ENCODE results near the gene GRK2. TPM values are rescaled to one million over a fixed set of nuclear protein-coding genes. Genes with fewer than 3 reads are reported as not detected.

Gene GRK2
- total and polyA plus RNA-seq, 2 of the 8 experiments (the other 6 are each of a cell fraction or from before 2014, with no cell fraction given): 47.3 to 49.7 TPM

- Histone ChIP-seq H3K18ac (ENCODE audit: extremely low read depth, low read length) (no peak overlapping the region), H3K27me3 (replicated peaks in 1 of 4; ENCODE audit: control insufficient read depth in 3 of 4, extremely low read depth in 1 of 4, insufficient read depth in 3 of 4, low read length in 3 of 4) (no peaks in the 10 kb centered on the region; a peak in 1 of 7 replicates), H4K91ac (replicated peaks; ENCODE audit: insufficient read length, low read length) (no peak overlapping the region), H2BK5ac (ENCODE audit: low read depth, low read length) (no peak overlapping the region), H2AK5ac (ENCODE audit: low read depth, low read length) (no peak overlapping the region), H3K36me3 (ENCODE audit: control insufficient read depth in 2 of 4, insufficient read depth in 4 of 4, low read length in 3 of 4) (peaks cover 0 to 4% (median 0%) of the 10 kb centered on the region in 4 experiments; a peak in 2 of 8 replicates), H3K79me1 (ENCODE audit: low read depth, low read length) (no peaks in the 10 kb centered on the region), H3K4ac (replicated peaks; ENCODE audit: insufficient read length, low read depth, low read length) (no peak overlapping the region), H3K14ac (ENCODE audit: insufficient read length) (no peak overlapping the region), H2BK20ac (ENCODE audit: low read length) (no peak overlapping the region), H3K27ac (ENCODE audit: low read depth, low read length) (no peak overlapping the region), H3K4me1 (replicated peaks in 1 of 4; ENCODE audit: control insufficient read depth in 3 of 4, insufficient read depth in 4 of 4, low read length in 3 of 4) (no peaks in the 10 kb centered on the region; a peak in 1 of 7 replicates), H2AFZ (ENCODE audit: low read length) (no peak overlapping the region), H3K56ac (replicated peaks; ENCODE audit: insufficient read length, low read depth, low read length) (no peak overlapping the region), H3K23me2 (ENCODE audit: low read depth, low read length) (no peaks in the 10 kb centered on the region), H2BK120ac (replicated peaks; ENCODE audit: low read depth, low read length) (no peak overlapping the region), H4K20me1 (replicated peaks in 1 of 2; ENCODE audit: control insufficient read depth in 1 of 2, insufficient read depth in 2 of 2, low read length in 2 of 2) (peaks cover 0 to 2% of the 10 kb centered on the region in 2 experiments), H3K4me3 (ENCODE audit: extremely low read depth in 1 of 4, insufficient read depth in 2 of 4, low read depth in 3 of 4, low read length in 4 of 4) (no peak overlapping the region), H3K4me2 (ENCODE audit: insufficient read depth in 1 of 2, low read depth in 2 of 2, low read length in 2 of 2) (no peak overlapping the region), H4K8ac (ENCODE audit: extremely low read depth, insufficient read depth, low read length) (no peak overlapping the region), H2BK15ac (ENCODE audit: low read length) (no peak overlapping the region), H4K5ac (ENCODE audit: insufficient read length, low read depth, low read length) (no peak overlapping the region), H3K9ac (replicated peaks in 1 of 4; ENCODE audit: extremely low read depth in 1 of 4, low read depth in 3 of 4, low read length in 3 of 4) (no peak overlapping the region), H3K9me3 (ENCODE audit: insufficient read depth in 2 of 2, low read depth in 1 of 2, low read length in 1 of 2) (no peaks in the 10 kb centered on the region), H2BK12ac (ENCODE audit: low read depth, low read length) (no peak overlapping the region), H3K79me2 (ENCODE audit: control insufficient read depth in 1 of 2, insufficient read depth in 2 of 2, low read length in 2 of 2) (no peaks in the 10 kb centered on the region), H3K23ac (ENCODE audit: insufficient read length) (no peak overlapping the region)
- TF ChIP-seq YY1 (IDR thresholded peaks at IDR 0.05; ENCODE audit: low read depth, low read length) (no peak), CTCF (IDR thresholded peaks at IDR 0.05; ENCODE audit: control extremely low read depth in 1 of 3, insufficient read depth in 1 of 3, low read depth in 1 of 3, low read length in 3 of 3) (peak in 2 of 3 experiments; percentile 21 to 23; a peak in 2 of 4 replicates)
- POLR2A ChIA-PET (ENCODE audit: partially characterized antibody): interaction anchor here (0.5 to 1.4 kb wide), 3 partner anchors 11 to 407 kb away, joined by 3 to 4 read pairs (median 3); no protein-coding TSS in a partner anchor
- CTCF ChIA-PET (ENCODE audit: partially characterized antibody): interaction anchor here (0.7 to 2.1 kb wide), 11 partner anchors 10 to 1148 kb away, joined by 3 to 7 read pairs (median 4); partner anchors contain the start of gene ANKRD13D
- FAIRE-seq (no peak), DNase-seq (ENCODE audit: low read depth in 1 of 2, low spot score in 2 of 2) (no peak)
- WGBS, 2 experiments (ENCODE audit: extremely low coverage in 1 of 2, insufficient coverage in 1 of 2, insufficient read length in 1 of 2, insufficient replicate concordance in 2 of 2, low coverage in 1 of 2, low lambda C conversion rate in 2 of 2, missing lambda C conversion rate in 1 of 2): 89% methylated on average over 14 of the region's 15 CpGs; no CpG with 5 or more reads in 1 of the 2 experiments
Measured at GRCh38 chr11:67311556-67312082, 45.3 kb downstream of the GRK2 start.

Data from H1 (cell line).